ENCODE data around the gene EBF3. TPM values are rescaled to one million over a fixed set of nuclear protein-coding genes. Genes with fewer than 3 reads are reported as not detected.

EBF3 gene
- total and polyA plus RNA-seq, 2 experiments from 2014 or later, result 0.22 to 0.77 TPM

DNA sequence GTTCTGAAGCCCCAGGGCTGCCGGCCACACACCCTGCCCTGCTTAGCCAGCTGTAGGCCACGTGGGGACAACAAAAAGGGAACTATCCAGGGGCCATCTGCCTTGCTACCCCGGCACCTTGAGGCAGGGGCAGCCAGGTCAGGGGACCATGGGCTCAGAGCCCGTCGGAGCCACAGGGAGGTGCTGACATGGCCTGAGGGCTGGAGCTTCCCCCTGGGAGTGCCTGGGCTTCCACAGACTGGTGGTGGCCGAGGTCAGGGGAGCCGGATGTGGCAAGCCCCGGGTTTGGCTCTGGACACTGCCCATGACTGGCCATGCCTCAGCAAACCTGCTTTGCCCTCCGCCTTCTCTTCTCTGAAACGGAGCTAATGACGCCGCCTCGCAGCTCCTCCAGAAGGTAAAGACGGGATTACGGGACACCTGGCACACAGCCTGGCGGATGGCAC lies 178.5 kb downstream of the EBF3 start:
- Histone ChIP-seq H3K9me3 (ENCODE audit: low read depth) (no peaks in the 10 kb centered on the region), H3K4me1 (ENCODE audit: insufficient read depth) (no peaks in the 10 kb centered on the region), H3K27ac (no peak overlapping the region), H3K27me3 (no peaks in the 10 kb centered on the region), H4K20me1 (ENCODE audit: insufficient read depth, poor library complexity, severe bottlenecking) (no peaks in the 10 kb centered on the region), H2AFZ (no peak overlapping the region), H3K36me3 (replicated peaks; ENCODE audit: insufficient read depth, low read depth) (no peaks in the 10 kb centered on the region), H3K79me2 (no peaks in the 10 kb centered on the region), H3K4me2 (no peak overlapping the region), H3K9me2 (replicated peaks; ENCODE audit: insufficient read depth) (no peaks in the 10 kb centered on the region), H3K4me3 (no peak overlapping the region)
- WGBS (ENCODE audit: low lambda C conversion rate, missing lambda C conversion rate), result 85% methylated on average over 15 of the region's 16 CpGs
- DNase-seq (ENCODE audit: low spot score), result no peak
- TF ChIP-seq EZH2 (IDR thresholded peaks at IDR 0.05; ENCODE audit: borderline replicate concordance) (no peak), EZH2phosphoT487 (IDR thresholded peaks at IDR 0.05; ENCODE audit: low read depth, severe bottlenecking, unreplicated experiment) (no peak)
- TF ChIP-seq, protein P1, sequence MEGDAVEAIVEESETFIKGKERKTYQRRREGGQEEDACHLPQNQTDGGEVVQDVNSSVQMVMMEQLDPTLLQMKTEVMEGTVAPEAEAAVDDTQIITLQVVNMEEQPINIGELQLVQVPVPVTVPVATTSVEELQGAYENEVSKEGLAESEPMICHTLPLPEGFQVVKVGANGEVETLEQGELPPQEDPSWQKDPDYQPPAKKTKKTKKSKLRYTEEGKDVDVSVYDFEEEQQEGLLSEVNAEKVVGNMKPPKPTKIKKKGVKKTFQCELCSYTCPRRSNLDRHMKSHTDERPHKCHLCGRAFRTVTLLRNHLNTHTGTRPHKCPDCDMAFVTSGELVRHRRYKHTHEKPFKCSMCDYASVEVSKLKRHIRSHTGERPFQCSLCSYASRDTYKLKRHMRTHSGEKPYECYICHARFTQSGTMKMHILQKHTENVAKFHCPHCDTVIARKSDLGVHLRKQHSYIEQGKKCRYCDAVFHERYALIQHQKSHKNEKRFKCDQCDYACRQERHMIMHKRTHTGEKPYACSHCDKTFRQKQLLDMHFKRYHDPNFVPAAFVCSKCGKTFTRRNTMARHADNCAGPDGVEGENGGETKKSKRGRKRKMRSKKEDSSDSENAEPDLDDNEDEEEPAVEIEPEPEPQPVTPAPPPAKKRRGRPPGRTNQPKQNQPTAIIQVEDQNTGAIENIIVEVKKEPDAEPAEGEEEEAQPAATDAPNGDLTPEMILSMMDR (IDR thresholded peaks at IDR 0.05; ENCODE audit: poor library complexity), result no peak

Small RNA genes lying within 50 kb of the gene (microRNA-seq; reads per million reads assigned to microRNA genes)
- not detected for gene MIR4297

Small RNA genes lying within 50 kb of the gene (small RNA-seq; reads per million reads assigned to genes)
- gene AL354950.2 (not detected), gene MIR4297 (not detected)

Other genes with a start within 250 kb of the EBF3 start
- gene C10orf143, start 146.6 kb upstream of the EBF3 start, total RNA-seq, result 0.50 and 2.5 TPM in 2 replicates
- 3.0 and 3.6 TPM in 2 replicates for gene C10orf143, start 146.6 kb upstream of the EBF3 start, polyA plus RNA-seq
- gene GLRX3, start 172.1 kb upstream of the EBF3 start, total RNA-seq, result 86.5 and 100 TPM in 2 replicates
- 90.6 and 95.5 TPM in 2 replicates for gene GLRX3, start 172.1 kb upstream of the EBF3 start, polyA plus RNA-seq